Cardiac fibroblast (primary cell): ENCODE measurements around the gene PLD3.
A peak's percentile ranks its signal among the peaks of the same experiment; 100 is the strongest.

Source experiments
- DNase-seq, 2 donors: peaks; one replicate each; pipeline versions ENCODE4 v3.0.0 to v3.0.0-alpha.2; 2010; ENCODE audit warnings: low read depth in 2 of 2
- H3K4me3 ChIP-seq, 2 donors: replicated peaks in 1 of 2; 1 replicate in 1 of 2; 2 replicates in 1 of 2; pipeline ENCODE4 v1.5.1; 2011; ENCODE audit warnings: low read depth in 2 of 2, low read length in 2 of 2, mild to moderate bottlenecking in 2 of 2, moderate library complexity in 1 of 2
- TF ChIP-seq, protein P1 (sequence below): IDR thresholded peaks from one replicate; pipeline ENCODE4 v1.5.1; 2011; ENCODE audit warnings: low read depth, mild to moderate bottlenecking, low read length, inconsistent platforms

PLD3 gene

DNA sequence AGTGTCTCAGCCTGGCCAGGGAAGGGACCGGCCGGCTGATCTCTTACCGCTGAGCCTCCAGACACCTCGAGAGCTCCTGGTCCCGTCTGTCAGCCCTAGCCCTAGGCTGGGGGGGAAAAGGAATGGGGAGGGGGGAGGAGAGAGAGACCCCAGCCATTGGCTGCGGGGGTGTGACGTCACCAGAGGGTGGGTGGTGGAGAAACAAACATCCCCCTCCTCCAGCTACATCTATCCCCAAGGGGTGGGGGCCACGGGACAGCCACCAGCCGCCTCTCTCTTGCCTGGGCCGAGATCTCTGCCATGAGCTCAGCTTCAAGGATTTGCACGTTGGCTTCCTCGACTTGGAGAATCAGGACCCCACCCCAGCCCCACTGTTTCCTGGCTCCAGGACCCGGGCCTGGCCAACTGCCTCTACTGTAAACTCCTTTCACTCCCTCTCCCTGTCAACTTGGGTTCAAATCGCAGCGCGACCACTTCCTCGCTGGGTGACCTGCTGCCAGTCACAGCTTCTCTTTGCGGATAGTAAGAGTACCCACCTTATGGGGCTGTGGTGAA is 64.9 kb downstream of the PLD3 start, which contains the start of gene PRX:
TSS of gene PRX (minus strand) at position 88 of the 555 bp plus-strand sequence. CDS start 5,446 bp downstream, outside the sequence.
- no peak for DNase-seq
- TF ChIP-seq, protein P1, sequence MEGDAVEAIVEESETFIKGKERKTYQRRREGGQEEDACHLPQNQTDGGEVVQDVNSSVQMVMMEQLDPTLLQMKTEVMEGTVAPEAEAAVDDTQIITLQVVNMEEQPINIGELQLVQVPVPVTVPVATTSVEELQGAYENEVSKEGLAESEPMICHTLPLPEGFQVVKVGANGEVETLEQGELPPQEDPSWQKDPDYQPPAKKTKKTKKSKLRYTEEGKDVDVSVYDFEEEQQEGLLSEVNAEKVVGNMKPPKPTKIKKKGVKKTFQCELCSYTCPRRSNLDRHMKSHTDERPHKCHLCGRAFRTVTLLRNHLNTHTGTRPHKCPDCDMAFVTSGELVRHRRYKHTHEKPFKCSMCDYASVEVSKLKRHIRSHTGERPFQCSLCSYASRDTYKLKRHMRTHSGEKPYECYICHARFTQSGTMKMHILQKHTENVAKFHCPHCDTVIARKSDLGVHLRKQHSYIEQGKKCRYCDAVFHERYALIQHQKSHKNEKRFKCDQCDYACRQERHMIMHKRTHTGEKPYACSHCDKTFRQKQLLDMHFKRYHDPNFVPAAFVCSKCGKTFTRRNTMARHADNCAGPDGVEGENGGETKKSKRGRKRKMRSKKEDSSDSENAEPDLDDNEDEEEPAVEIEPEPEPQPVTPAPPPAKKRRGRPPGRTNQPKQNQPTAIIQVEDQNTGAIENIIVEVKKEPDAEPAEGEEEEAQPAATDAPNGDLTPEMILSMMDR, result no peak
- H3K4me3 ChIP-seq, result no peak within 1 kb of the TSS

DNA sequence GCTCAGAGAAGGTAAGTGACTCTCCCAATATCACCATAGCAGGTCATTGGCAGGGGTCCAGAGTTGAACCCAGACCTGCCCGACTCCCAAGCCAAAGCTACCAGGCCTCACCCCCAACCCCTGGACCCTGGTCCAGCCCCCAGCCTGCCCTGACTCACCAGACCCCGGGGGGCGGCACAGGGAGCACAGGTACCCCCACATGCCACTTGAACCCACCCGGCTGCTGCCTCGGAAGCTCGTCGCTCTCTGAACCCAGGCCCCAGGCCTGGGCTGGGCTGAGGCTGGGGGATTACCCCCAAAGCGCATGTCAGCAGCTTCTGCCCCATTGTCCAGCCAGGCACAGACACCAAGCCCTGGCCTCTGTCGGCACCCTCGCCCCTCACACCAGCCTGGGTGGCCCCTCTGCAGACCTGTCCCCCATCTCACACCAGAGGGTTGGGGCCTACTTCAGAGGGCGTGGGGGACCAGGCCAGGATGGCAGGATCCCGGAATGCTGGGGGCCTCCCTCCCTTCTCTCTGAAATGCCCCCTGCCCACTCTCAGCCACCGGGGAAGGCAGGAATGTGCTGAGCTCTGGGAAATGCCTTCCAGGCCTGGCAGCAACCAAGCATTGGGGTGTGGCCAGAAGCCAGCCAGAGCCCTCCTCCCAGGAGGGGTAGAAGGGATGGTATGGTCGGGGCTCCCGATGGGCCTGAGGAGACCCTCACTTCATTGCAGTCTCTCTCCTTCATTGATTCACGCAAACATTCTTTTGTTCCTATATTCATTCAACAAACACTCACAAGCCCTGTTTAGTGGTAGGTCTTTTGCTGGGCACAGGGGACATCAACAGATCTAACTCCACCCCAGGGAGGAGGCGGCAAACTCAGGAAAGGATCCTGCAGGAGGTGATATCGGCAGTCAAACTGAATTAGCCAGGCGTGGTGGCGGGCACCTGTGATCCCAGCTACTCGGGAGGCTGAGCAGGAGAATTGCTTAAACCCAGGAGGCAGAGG is 66.3 kb downstream of the PLD3 start:
- DNase-seq, result no peak
- TF ChIP-seq, protein P1, result no peak

DNA sequence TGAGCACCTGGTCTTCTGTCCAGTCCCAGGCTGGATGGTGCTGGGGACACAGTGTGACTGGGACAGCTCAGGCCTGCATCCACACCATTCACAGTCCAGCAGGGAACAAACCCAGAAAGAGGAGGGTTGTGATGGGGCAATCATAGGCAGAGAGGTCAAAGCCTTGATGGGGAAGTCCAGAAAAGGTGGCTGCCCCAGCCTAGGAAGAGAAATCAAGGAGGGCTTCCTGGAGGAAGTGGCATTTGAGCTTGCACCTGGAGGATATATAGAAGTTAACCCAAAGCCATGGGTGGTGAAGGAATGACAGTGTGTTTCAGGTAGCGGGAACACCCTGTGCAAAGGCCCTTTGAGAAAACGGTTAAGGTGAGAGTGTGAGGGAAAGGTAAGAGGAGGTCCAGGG is 67.3 kb downstream of the PLD3 start:
- H3K4me3 ChIP-seq, result no peak overlapping the region
- TF ChIP-seq, protein P1, result no peak
- DNase-seq, result no peak

More for the DNA sequence above, 66.3 kb downstream of the PLD3 start:
- H3K4me3 ChIP-seq, result no peak overlapping the region

DNA sequence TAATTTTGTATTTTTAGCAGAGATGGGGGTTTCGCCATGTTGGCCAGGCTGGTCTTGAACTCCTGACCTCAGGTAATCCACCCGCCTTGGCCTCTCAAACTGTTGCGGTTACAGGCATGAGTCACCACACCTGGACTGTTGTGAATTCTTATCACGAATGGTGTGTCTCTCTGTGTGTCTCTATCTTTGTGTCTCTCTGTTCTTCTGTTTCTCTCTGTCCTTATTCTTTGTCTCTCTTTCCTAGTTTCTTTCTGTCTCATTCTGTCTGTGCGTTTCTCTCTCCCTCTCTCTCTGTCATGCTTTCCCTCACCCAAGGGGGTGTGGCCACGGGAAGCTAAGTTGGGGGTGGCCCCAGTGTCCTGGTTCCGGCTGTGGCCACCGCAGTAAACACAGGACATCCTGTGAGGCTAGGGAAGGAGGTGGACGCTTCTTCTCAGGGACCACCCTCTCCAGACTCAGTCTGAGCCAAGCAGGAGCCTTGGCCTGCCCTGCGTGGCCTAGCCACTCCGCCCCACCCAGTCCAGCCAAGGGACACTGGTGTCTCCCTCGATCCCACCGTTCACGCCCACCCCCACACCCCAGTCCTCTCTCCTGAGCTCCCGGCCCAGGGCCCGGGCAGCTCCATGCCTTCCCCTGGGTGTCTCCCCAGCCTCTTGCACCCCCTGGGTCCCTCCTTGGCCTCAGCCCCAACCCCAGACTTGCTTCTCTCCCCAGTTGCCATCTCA is 68.6 kb downstream of the PLD3 start:
- TF ChIP-seq, protein P1, result no peak
- DNase-seq, result peak; percentile 22 to 27
- H3K4me3 ChIP-seq, result no peak overlapping the region

DNA sequence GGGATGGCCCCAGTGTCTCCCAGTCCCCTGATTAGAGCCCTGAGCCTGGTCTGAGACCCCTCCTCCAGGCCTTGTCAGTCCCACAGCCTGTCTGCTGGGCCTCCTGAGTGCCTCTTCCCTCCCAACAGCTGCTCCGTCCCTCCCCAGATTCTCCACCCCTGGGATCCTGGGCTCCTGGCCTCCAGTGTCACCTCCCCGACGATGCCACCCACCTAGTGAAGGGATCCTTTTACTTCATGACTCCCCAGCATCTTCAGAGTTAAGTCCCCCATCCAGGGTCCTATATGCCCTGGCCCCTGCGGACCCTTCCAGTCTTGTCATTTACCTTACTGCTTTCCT is 69.1 kb downstream of the PLD3 start:
- no peak for DNase-seq
- no peak overlapping the region for H3K4me3 ChIP-seq
- TF ChIP-seq, protein P1, result no peak

GRCh38 chr19:40418040-40418439 is 69.5 kb downstream of the PLD3 start:
- H3K4me3 ChIP-seq, result no peak overlapping the region
- DNase-seq, result no peak
- TF ChIP-seq, protein P1, result no peak
